ENCODE data around the gene GDPD5. TPM values are rescaled to one million over a fixed set of nuclear protein-coding genes. Genes with fewer than 3 reads are reported as not detected.

The GDPD5 gene
- total and polyA plus RNA-seq, 9 of the 15 experiments (the other 6 are each of a cell fraction or from before 2014, with no cell fraction given) = 0.32 to 27.3 (median 8.0) TPM

- TF ChIP-seq ARID2 (IDR thresholded peaks at IDR 0.05) (peak; percentile 94), MCM3 (IDR thresholded peaks at IDR 0.05) (no peak), ZNF217 (CRISPR knock-in tag; IDR thresholded peaks at IDR 0.05) (no peak), NBN (IDR thresholded peaks at IDR 0.05; ENCODE audit: low read depth) (0 out of 2 replicates have a peak, but pooled peaks have one; percentile 28), HOMEZ (CRISPR knock-in tag; IDR thresholded peaks at IDR 0.05) (no peak), NRF1 (conservative IDR thresholded peaks at IDR 0.05 in 1 of 2, IDR thresholded peaks at IDR 0.05 in 1 of 2) (no peak), TEAD1 (CRISPR knock-in tag; IDR thresholded peaks at IDR 0.05) (0 out of 4 replicates have a peak, but pooled peaks of 1 of the 2 experiments have one; percentile 51), ZNF282 (CRISPR knock-in tag; IDR thresholded peaks at IDR 0.05) (no peak), ZBTB43 (CRISPR knock-in tag; IDR thresholded peaks at IDR 0.05) (no peak), ZNF253 (CRISPR knock-in tag; conservative IDR thresholded peaks at IDR 0.05) (no peak), THRB (CRISPR knock-in tag; conservative IDR thresholded peaks at IDR 0.05) (peak; percentile 67; the same call in 1 of the 2 replicates), RCOR1 (IDR thresholded peaks at IDR 0.05; ENCODE audit: borderline replicate concordance in 1 of 2, low read depth in 2 of 2, low read length in 2 of 2) (peak in 1 of 2 experiments; percentile 22; a peak in 1 of 4 replicates), PYGO2 (tag; IDR thresholded peaks at IDR 0.05) (no peak)
These were observed 80.3 kb downstream of the GDPD5 start (continued) for GRCh38 chr11:75445315-75445953.
